HEK293 (cell line): Measurements from ENCODE around the gene EDA.
"Not testable (repeated sequence)": the region's sequence is repeated elsewhere in the genome, so short reads cannot be mapped to it uniquely, and the experiment has no call there.

ENCODE experiments used
- CTCF ChIA-PET: fragments of 350-600 bp; formaldehyde crosslinking; extraction: SDS; loops from one replicate; lab custom pipeline; 2021; ENCODE audit warnings: antibody characterized with exemption; lab: Yijun Ruan, JAX
- POLR2A ChIA-PET: fragments of 300-600 bp; formaldehyde crosslinking; extraction: SDS; loops from one replicate; lab custom pipeline; 2020; ENCODE audit warnings: antibody characterized with exemption, inconsistent platforms; lab: Yijun Ruan, JAX
- H3K27ac ChIP-seq: fragments of 200-500 bp; sonication (Bioruptor generic); 2 replicates; pipeline ENCODE4 v1.5.1; 2014; ENCODE audit warnings: low read depth, low read length, control low read depth, inconsistent platforms; ENCODE audit errors: extremely low read depth
- H3K36me3 ChIP-seq, 2 experiments: fragments of 200-500 bp in 1 of 2; sonication (Bioruptor generic) in 1 of 2; 1 replicate in 1 of 2; 2 replicates in 1 of 2; pipeline ENCODE4 v1.5.1; 2014 to 2017; ENCODE audit warnings: inconsistent platforms in 2 of 2, low read length in 2 of 2; ENCODE audit not compliant: control insufficient read depth in 2 of 2, insufficient read depth in 1 of 2
- H3K4me1 ChIP-seq: fragments of 200-500 bp; sonication (Bioruptor generic); 2 replicates; pipeline ENCODE4 v1.5.1; 2014; ENCODE audit warnings: mild to moderate bottlenecking, low read length, inconsistent platforms; ENCODE audit not compliant: control insufficient read depth, insufficient read depth
- H3K4me3 ChIP-seq: 2 replicates; pipeline ENCODE4 v1.5.1; 2011; ENCODE audit warnings: low read depth, mild to moderate bottlenecking, control low read depth, low read length, moderate library complexity
- H3K9me3 ChIP-seq: fragments of 200-500 bp; sonication (Bioruptor generic); 2 replicates; pipeline ENCODE4 v1.5.1; 2014; ENCODE audit warnings: low read depth, low read length, inconsistent platforms; ENCODE audit not compliant: control insufficient read depth, insufficient read depth
- EGR2 ChIP-seq: fragments of 450-650 bp; formaldehyde crosslinking; IDR thresholded peaks from 2 replicates; pipeline ENCODE4 v1.5.1; 2016; ENCODE audit warnings: low read depth, missing biosample characterization, missing genetic modification characterization
- KLF17 ChIP-seq: fragments of 450-650 bp; formaldehyde crosslinking; IDR thresholded peaks from 2 replicates; pipeline ENCODE4 v1.5.1; 2016; ENCODE audit warnings: missing biosample characterization, missing genetic modification characterization
- KLF8 ChIP-seq: fragments of 450-650 bp; formaldehyde crosslinking; IDR thresholded peaks from 2 replicates; pipeline ENCODE4 v1.5.1; 2016; ENCODE audit warnings: missing biosample characterization, missing genetic modification characterization
- REPIN1 ChIP-seq: fragments of 450-650 bp; formaldehyde crosslinking; IDR thresholded peaks from 2 replicates; pipeline ENCODE4 v1.5.1; 2017; ENCODE audit warnings: missing biosample characterization, missing genetic modification characterization, low read depth
- SALL2 ChIP-seq: fragments of 450-650 bp; formaldehyde crosslinking; IDR thresholded peaks from 2 replicates; pipeline ENCODE4 v1.5.0; 2017; ENCODE audit warnings: missing biosample characterization, mild to moderate bottlenecking, missing genetic modification characterization, borderline replicate concordance
- TRIM28 ChIP-seq: IDR thresholded peaks from 2 replicates; pipeline ENCODE4 v1.6.1; 2011; ENCODE audit warnings: low read length, control low read depth, borderline replicate concordance
- YY2 ChIP-seq: fragments of 450-650 bp; formaldehyde crosslinking; IDR thresholded peaks from 2 replicates; pipeline ENCODE4 v1.5.1; 2016; ENCODE audit warnings: missing biosample characterization, missing genetic modification characterization
- ZEB2 ChIP-seq: fragments of 450-650 bp; formaldehyde crosslinking; IDR thresholded peaks from 2 replicates; pipeline ENCODE4 v1.5.1; 2016; ENCODE audit warnings: missing biosample characterization, missing genetic modification characterization
- ZNF266 ChIP-seq: fragments of 450-650 bp; formaldehyde crosslinking; IDR thresholded peaks from 2 replicates; pipeline ENCODE4 v1.5.1; 2016; ENCODE audit warnings: missing biosample characterization, missing genetic modification characterization, low read depth
- ZNF292 ChIP-seq: fragments of 450-650 bp; formaldehyde crosslinking; IDR thresholded peaks from 2 replicates; pipeline ENCODE4 v1.5.1; 2016; ENCODE audit warnings: low read depth, missing biosample characterization, missing genetic modification characterization, borderline replicate concordance
- ZNF341 ChIP-seq: fragments of 450-650 bp; formaldehyde crosslinking; IDR thresholded peaks from 2 replicates; pipeline ENCODE4; 2016; ENCODE audit warnings: low read depth, missing biosample characterization, missing genetic modification characterization
- ZNF354C ChIP-seq: fragments of 450-650 bp; formaldehyde crosslinking; IDR thresholded peaks from 2 replicates; pipeline ENCODE4 v1.5.1; 2016; ENCODE audit warnings: missing biosample characterization, missing genetic modification characterization, low read depth, borderline replicate concordance
- ZNF366 ChIP-seq: fragments of 450-650 bp; formaldehyde crosslinking; conservative IDR thresholded peaks from 2 replicates; pipeline ENCODE4 v1.5.1; 2016; ENCODE audit warnings: missing biosample characterization, missing genetic modification characterization
- ZNF660 ChIP-seq: fragments of 450-650 bp; IDR thresholded peaks from 2 replicates; pipeline ENCODE4 v1.5.1; 2018; ENCODE audit warnings: missing biosample characterization, mild to moderate bottlenecking, missing genetic modification characterization
- ZNF692 ChIP-seq: fragments of 450-650 bp; formaldehyde crosslinking; IDR thresholded peaks from 2 replicates; pipeline ENCODE4 v1.5.1; 2016; ENCODE audit warnings: missing biosample characterization, missing genetic modification characterization
- TF ChIP-seq, protein P1 (sequence below): fragments of 450-650 bp; formaldehyde crosslinking; IDR thresholded peaks from 2 replicates; pipeline ENCODE4 v1.5.1; 2017; ENCODE audit warnings: missing biosample characterization, missing genetic modification characterization
- TF ChIP-seq, protein P2 (sequence below): fragments of 450-650 bp; formaldehyde crosslinking; IDR thresholded peaks from 2 replicates; pipeline ENCODE4 v1.5.1; 2016; ENCODE audit warnings: missing biosample characterization, missing genetic modification characterization

Gene EDA

DNA sequence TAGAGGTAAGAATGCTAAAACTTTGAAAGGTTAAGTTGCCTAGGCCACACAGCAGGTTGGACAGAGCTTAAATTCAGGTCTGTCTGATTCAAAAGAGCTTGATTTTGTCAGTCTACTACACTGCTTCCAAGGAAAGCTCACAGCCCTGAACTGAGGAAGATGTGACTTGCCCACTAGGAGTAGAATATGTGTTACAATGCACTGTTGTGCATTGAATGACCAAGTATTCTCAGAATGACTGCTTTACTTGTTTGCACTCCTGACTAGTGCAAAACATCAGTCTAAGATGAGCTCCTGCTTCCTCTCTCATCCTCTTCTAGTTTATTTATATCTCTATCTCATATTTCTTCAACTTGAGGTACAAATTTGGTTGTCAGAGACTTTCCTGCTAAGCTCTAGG is 377.6 kb downstream of the EDA start (continued):
- TF ChIP-seq KLF17 (tag by site-specific recombination) (no peak), ZNF354C (tag by site-specific recombination) (no peak), ZNF660 (tag by site-specific recombination) (no peak), ZNF341 (tag by site-specific recombination) (no peak)
- TF ChIP-seq, all 188 proteins: peak for 0

DNA sequence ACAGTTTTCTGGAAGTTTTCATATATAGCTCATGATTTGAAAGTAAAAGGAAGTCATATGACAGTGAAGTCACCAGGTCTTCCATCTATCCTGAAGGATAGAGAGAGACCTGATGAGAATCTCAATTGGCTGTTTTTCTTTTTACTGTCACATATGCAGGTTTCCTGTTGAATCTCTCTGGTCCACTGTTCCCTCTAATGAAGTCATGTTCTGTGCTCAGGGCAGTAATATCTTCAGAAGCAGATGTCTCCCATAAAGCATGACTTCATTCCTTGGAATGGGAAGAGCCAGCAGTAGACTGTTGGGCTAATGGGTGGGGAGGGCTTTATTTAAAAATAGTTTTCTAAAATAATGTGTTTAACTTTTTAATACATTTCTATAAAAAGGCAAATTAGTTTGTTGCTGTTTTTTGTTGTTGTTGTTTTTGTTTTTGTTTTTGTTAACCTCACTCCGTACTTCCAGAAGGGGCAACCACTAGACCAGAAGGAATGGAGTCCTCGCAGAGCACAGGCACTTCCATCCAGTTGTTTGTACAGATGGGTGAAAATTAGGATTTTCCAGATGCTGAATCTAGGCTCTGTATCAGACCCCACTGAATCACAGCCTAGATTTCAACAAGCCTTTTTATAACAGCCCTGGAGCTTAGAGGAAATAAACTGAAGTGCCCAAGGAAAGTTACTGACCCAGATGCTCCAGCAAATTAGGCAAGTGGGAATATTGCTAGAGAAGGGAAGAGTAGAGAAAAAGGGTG is 379.6 kb downstream of the EDA start:
- ChIA-PET POLR2A (no interaction called here), CTCF (interaction anchor here (0.6 to 0.7 kb wide), 2 partner anchors 42 to 485 kb away, joined by 3 to 5 read pairs; no protein-coding TSS in a partner anchor)

GRCh38 chrX:69996113-69996468 is 380.2 kb downstream of the EDA start:
- CTCF ChIA-PET = no interaction called here
- Histone ChIP-seq H3K4me1 (no peaks in the 10 kb centered on the region), H3K27ac (no peak overlapping the region)
- no peak for TF ChIP-seq KLF8 (tag by site-specific recombination)
- TF ChIP-seq EGR2 (tag by site-specific recombination) = no peak
- no peak for TF ChIP-seq SALL2 (tag by site-specific recombination)
- TF ChIP-seq KLF17 (tag by site-specific recombination) = no peak
- TF ChIP-seq ZNF692 = no peak
- TF ChIP-seq, all 188 proteins: peak for 0
- Histone ChIP-seq H3K9me3 (no peaks in the 10 kb centered on the region), H3K36me3 (no peaks in the 10 kb centered on the region), H3K4me3 (no peak overlapping the region)
- POLR2A ChIA-PET = no interaction called here

More for the DNA sequence above, 379.6 kb downstream of the EDA start:
- TF ChIP-seq ZNF292 (tag by site-specific recombination) = no peak
- no peak for TF ChIP-seq ZNF266
- no peak for TF ChIP-seq REPIN1
- TF ChIP-seq ZEB2 (tag by site-specific recombination) = no peak
- no peak for TF ChIP-seq TRIM28
- TF ChIP-seq, protein P1, sequence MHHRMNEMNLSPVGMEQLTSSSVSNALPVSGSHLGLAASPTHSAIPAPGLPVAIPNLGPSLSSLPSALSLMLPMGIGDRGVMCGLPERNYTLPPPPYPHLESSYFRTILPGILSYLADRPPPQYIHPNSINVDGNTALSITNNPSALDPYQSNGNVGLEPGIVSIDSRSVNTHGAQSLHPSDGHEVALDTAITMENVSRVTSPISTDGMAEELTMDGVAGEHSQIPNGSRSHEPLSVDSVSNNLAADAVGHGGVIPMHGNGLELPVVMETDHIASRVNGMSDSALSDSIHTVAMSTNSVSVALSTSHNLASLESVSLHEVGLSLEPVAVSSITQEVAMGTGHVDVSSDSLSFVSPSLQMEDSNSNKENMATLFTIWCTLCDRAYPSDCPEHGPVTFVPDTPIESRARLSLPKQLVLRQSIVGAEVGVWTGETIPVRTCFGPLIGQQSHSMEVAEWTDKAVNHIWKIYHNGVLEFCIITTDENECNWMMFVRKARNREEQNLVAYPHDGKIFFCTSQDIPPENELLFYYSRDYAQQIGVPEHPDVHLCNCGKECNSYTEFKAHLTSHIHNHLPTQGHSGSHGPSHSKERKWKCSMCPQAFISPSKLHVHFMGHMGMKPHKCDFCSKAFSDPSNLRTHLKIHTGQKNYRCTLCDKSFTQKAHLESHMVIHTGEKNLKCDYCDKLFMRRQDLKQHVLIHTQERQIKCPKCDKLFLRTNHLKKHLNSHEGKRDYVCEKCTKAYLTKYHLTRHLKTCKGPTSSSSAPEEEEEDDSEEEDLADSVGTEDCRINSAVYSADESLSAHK (tag by site-specific recombination) = no peak
- no peak for TF ChIP-seq YY2 (tag by site-specific recombination)
- TF ChIP-seq, protein P2, sequence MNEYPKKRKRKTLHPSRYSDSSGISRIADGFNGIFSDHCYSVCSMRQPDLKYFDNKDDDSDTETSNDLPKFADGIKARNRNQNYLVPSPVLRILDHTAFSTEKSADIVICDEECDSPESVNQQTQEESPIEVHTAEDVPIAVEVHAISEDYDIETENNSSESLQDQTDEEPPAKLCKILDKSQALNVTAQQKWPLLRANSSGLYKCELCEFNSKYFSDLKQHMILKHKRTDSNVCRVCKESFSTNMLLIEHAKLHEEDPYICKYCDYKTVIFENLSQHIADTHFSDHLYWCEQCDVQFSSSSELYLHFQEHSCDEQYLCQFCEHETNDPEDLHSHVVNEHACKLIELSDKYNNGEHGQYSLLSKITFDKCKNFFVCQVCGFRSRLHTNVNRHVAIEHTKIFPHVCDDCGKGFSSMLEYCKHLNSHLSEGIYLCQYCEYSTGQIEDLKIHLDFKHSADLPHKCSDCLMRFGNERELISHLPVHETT (tag by site-specific recombination) = no peak
- no peak for TF ChIP-seq ZNF366
- Histone ChIP-seq H3K9me3 (no peaks in the 10 kb centered on the region), H3K36me3 (no peaks in the 10 kb centered on the region), H3K4me1 (no peaks in the 10 kb centered on the region), H3K27ac (no peak overlapping the region), H3K4me3 (no peak overlapping the region)

DNA sequence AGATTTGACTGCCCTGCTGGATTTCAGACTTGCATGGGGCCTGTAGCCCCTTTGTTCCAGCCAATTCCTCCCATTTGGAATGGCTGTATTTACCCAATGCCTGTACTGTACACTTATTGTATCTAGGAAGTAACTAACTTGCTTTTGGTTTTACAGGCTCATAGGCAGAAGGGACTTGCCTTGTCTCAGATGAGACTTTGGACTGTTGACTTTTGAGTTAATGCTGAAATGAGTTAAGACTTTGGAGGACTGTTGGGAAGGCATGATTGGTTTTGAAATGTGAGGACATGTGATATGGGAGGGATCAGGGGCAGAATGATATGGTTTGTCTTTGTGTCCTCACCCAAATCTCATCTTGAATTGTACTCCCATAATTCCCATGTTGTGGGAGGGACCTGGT is 382.4 kb downstream of the EDA start:
- POLR2A ChIA-PET, H3K4me3 ChIP-seq, CTCF ChIA-PET: not testable (repeated sequence)

More for the DNA sequence above, 382.4 kb downstream of the EDA start:
- H3K9me3 ChIP-seq, H3K4me1 ChIP-seq, H3K36me3 ChIP-seq, H3K27ac ChIP-seq: not testable (repeated sequence)
